Psoas muscle (tissue), 8 donors: ENCODE data around the gene ADCY5. TPM values are rescaled to one million over a fixed set of nuclear protein-coding genes. Genes with fewer than 3 reads are reported as not detected.

Experiments
- ATAC-seq, 4 donors: fragments of 200-7000 bp; cut with Tn5 transposase; one replicate each; pipeline ENCODE4 v1.9.1; 2020; ENCODE audit warnings: moderate library complexity in 3 of 4, mild to moderate bottlenecking in 2 of 4
- DNase-seq, 2 donors: peaks; one replicate each; pipeline ENCODE4 v3.0.0-alpha.2; 2020
- H3K27ac ChIP-seq: fragments of 200-600 bp; one replicate; pipeline ENCODE4 v1.8.0; 2022
- H3K27me3 ChIP-seq, 3 donors: fragments of 200-600 bp in 1 of 3; one replicate each; pipeline versions ENCODE4 v1.6.1 to v1.8.0; 2013 to 2022; ENCODE audit warnings: low read length in 2 of 3, mild to moderate bottlenecking in 2 of 3, moderate library complexity in 1 of 3; ENCODE audit not compliant: insufficient read depth in 3 of 3
- H3K36me3 ChIP-seq, 2 donors: fragments of 200-600 bp in 1 of 2; one replicate each; pipeline versions ENCODE4 v1.6.1 to v1.8.0; 2013 to 2022; ENCODE audit warnings: low read depth in 1 of 2, mild to moderate bottlenecking in 1 of 2, moderate library complexity in 1 of 2; ENCODE audit not compliant: insufficient read depth in 1 of 2
- H3K4me1 ChIP-seq: fragments of 200-600 bp; one replicate; pipeline ENCODE4 v1.8.0; 2022
- H3K4me3 ChIP-seq: fragments of 200-600 bp; one replicate; pipeline ENCODE4 v1.8.0; 2022; ENCODE audit warnings: mild to moderate bottlenecking
- H3K9me3 ChIP-seq: fragments of 200-600 bp; one replicate; pipeline ENCODE4 v1.8.0; 2022
- CTCF ChIP-seq: fragments of 200-600 bp; IDR thresholded peaks from one replicate; pipeline ENCODE4 v1.8.0; 2022; ENCODE audit warnings: antibody characterized with exemption
- WGBS, 3 donors: extraction: QIAGEN DNeasy Blood & Tissue Kit; methylation state at CpG; one replicate each; pipeline versions ENCODE4 v1.1.6 to v1.1.7; 2013; 5-methylcytosine and 5-hydroxymethylcytosine counted together
- intact Hi-C, 2 donors: fragments of 100-400 bp; cut with DNase I; formaldehyde crosslinking; loops; one replicate each; pipeline versions ENCODE4 v1.11.0 to v1.14.2; 2022
- polyA plus RNA-seq, 3 donors: library from polyadenylated mRNA; stranded (reverse); fragments of 200-250 nt; gene quantifications; one replicate each; pipeline ENCODE4 v1.2.3, GENCODE V29; 2013
- total RNA-seq, 4 donors: library from RNA; stranded (reverse); fragmentation: NEBNext Ultra II Directional in 2 of 4; extraction: Animal tissue kit (Norgen Biotek cat#: 25700) in 2 of 4; gene quantifications; one replicate each; pipeline versions ENCODE4 v1.2.1 to v1.2.4, GENCODE V29; 2021 to 2023
- donor health status: healthy with polysubstance abuse.
- donor health status: DM: no; HTN: no; CAD: no; lungs with moderate emphysema.
- donor health status: Bipolar disorder and iron deficiency.
- donor health status: healthy.
- donor health status: DM: yes; HTN: yes; CAD: no.
- donor health status: DM: no; HTN: no; CAD: no.
- donor health status: DM: no; HTN: no; CAD: no.
- donor health status: DM: yes; HTN: yes; CAD: no.

ADCY5 gene
- total and polyA plus RNA-seq, 7 donors: 1.0 to 4.4 (median 1.6) TPM

- Histone ChIP-seq H3K27me3 (peaks cover 0 to 4% (median 0%) of the 10 kb centered on the region in 3 donors), H3K9me3 (no peaks in the 10 kb centered on the region), H3K27ac (no peak overlapping the region), H3K4me3 (no peak overlapping the region), H3K36me3 (no peaks in the 10 kb centered on the region), H3K4me1 (no peaks in the 10 kb centered on the region)
- no peak for ATAC-seq
- WGBS, 3 donors: 81 to 86% (median 85%) methylated on average over 13 to 15 of the region's 15 CpGs
- intact Hi-C loops: no loop called here
- no peak for TF ChIP-seq CTCF
- DNase-seq: peak in 1 of 2 donors; percentile 24
Observed at GRCh38 chr3:123303976-123304560, 144.8 kb downstream of the ADCY5 start.

GRCh38 chr3:123302961-123303360, 145.9 kb downstream of the ADCY5 start:
- H3K27ac ChIP-seq: no peak overlapping the region
- no peak for ATAC-seq
- peaks cover 0 to 4% (median 0%) of the 10 kb centered on the region in 3 donors for H3K27me3 ChIP-seq
- H3K4me1 ChIP-seq: no peaks in the 10 kb centered on the region
- no peak for TF ChIP-seq CTCF
- peak in 1 of 2 donors; percentile 19 for DNase-seq
- H3K4me3 ChIP-seq: no peak overlapping the region
- H3K36me3 ChIP-seq: no peaks in the 10 kb centered on the region
- H3K9me3 ChIP-seq: no peaks in the 10 kb centered on the region
- intact Hi-C loops: no loop called here
- WGBS, 3 donors: 75 to 88% (median 79%) methylated on average over 14 of the region's 14 CpGs

GRCh38 chr3:123301331-123302184, 147.3 kb downstream of the ADCY5 start:
- Histone ChIP-seq H3K4me1 (no peaks in the 10 kb centered on the region), H3K36me3 (no peaks in the 10 kb centered on the region), H3K9me3 (no peaks in the 10 kb centered on the region), H3K4me3 (no peak overlapping the region), H3K27ac (no peak overlapping the region), H3K27me3 (peaks cover 0 to 4% (median 0%) of the 10 kb centered on the region in 3 donors)
- TF ChIP-seq CTCF: no peak
- WGBS, 3 donors: 67 to 79% (median 72%) methylated on average over 4 of the region's 4 CpGs
- ATAC-seq (no peak), DNase-seq (peak in 1 of 2 donors; percentile 34)
- intact Hi-C loops: no loop called here

- intact Hi-C loops: no loop called here
- H3K9me3 ChIP-seq: no peaks in the 10 kb centered on the region
- H3K27me3 ChIP-seq: peaks cover 0 to under 1% (median 0%) of the 10 kb centered on the region in 3 donors
- DNase-seq: no peak
- WGBS, 3 donors: 68 to 73% (median 72%) methylated on average over 8 of the region's 8 CpGs
- no peak for ATAC-seq
- H3K4me3 ChIP-seq: no peak overlapping the region
- H3K4me1 ChIP-seq: no peaks in the 10 kb centered on the region
- H3K27ac ChIP-seq: no peak overlapping the region
- TF ChIP-seq CTCF: no peak
- H3K36me3 ChIP-seq: no peaks in the 10 kb centered on the region
Observed at GRCh38 chr3:123300583-123300982, 148.3 kb downstream of the ADCY5 start.
